IgD-negative memory B cell (primary cell): ENCODE data around the gene NOTCH1. TPM values are rescaled to one million over a fixed set of nuclear protein-coding genes. Genes with fewer than 3 reads are reported as not detected.

Experiments
- H3K27ac Mint-ChIP-seq, 3 donors: one replicate each; pipeline ENCODE4 v1.8.0; 2020 to 2022; ENCODE audit warnings: mild to moderate bottlenecking in 3 of 3, mixed read lengths in 3 of 3, moderate library complexity in 1 of 3
- H3K27me3 Mint-ChIP-seq: one replicate; pipeline ENCODE4 v1.8.0; 2021; ENCODE audit warnings: mixed read lengths
- H3K36me3 Mint-ChIP-seq: one replicate; pipeline ENCODE4 v1.8.0; 2020; ENCODE audit warnings: mild to moderate bottlenecking, mixed read lengths
- H3K4me1 Mint-ChIP-seq, 3 donors: one replicate each; pipeline ENCODE4 v1.8.0; 2020 to 2022; ENCODE audit warnings: mixed read lengths in 3 of 3, mild to moderate bottlenecking in 1 of 3
- H3K4me3 Mint-ChIP-seq, 4 donors: one replicate each; pipeline ENCODE4 v1.8.0; 2020 to 2022; ENCODE audit warnings: mild to moderate bottlenecking in 4 of 4, mixed read lengths in 4 of 4, moderate library complexity in 3 of 4
- H3K9me3 Mint-ChIP-seq, 3 donors: one replicate each; pipeline ENCODE4 v1.8.0; 2020 to 2021; ENCODE audit warnings: mixed read lengths in 3 of 3, mild to moderate bottlenecking in 1 of 3
- polyA plus RNA-seq: library from polyadenylated mRNA; unstranded; fragments of 300-500 nt; fragmentation: Illumina TruSeq; gene quantifications from one replicate; pipeline ENCODE4 v1.2.3, GENCODE V29; 2021

Gene NOTCH1
- polyA plus RNA-seq, 1 donor from 2014 or later: 3.5 TPM

DNA sequence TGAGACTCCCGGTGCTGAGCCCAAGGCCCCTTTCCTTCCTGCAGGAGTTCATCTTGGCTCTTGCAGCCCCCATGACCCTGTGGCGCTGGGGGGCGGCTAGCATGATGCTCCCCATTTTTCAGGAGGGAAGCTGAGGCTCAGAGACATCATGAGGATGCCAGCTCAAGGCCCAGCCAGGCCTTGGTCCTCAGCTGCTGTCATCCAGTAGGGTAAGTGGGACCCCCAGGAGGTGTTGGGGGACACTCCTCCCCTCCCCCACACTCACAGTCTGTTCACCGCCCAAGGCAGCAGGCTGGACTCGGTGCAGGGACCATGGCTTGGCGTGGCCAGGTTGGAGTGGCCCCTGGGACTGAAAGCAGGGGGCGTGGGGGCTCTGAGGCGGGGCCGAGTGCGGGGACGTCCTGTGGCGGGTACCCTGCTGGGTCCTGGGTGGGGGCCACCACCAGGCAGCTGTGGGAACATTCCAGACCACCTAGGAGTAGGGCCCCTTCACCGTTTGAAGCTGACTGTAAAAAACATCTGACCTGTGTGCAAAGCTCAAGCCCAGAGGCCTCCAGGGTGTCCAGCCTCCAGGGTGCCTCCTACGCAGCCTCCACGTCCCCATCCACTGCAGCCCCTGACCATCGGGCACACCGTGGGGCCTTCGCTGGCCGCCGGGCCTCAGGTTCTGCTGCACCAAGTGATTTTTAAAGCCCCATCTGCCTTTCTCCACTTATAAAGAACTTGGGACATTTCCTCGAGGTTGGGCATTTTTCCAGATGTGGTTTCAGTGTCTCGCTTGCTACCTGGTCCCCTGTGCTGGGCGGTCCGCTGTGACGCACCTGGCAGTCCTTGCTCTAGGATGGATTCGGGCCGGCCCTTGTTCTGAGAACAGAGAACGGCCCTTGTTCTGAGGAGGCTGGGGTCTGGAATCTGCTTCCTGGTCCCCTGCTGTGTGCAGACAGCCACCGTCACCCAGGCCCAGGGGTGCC is 3.4 kb upstream of the NOTCH1 start:
- Mint-ChIP-seq H3K27ac (peak overlapping the region in 1 of 3 donors; percentile 39), H3K4me3 (peak overlapping the region in 1 of 4 donors; percentile 35), H3K27me3 (no peaks in the 10 kb centered on the region), H3K36me3 (no peaks in the 10 kb centered on the region), H3K9me3 (no peaks in the 10 kb centered on the region), H3K4me1 (peaks cover 7 to 12% (median 9%) of the 10 kb centered on the region in 3 donors)

- peaks cover 7 to 16% (median 15%) of the 10 kb centered on the region in 3 donors for H3K4me1 Mint-ChIP-seq
These were observed 1.8 kb upstream of the NOTCH1 start for GRCh38 chr9:136547508-136548215.

DNA sequence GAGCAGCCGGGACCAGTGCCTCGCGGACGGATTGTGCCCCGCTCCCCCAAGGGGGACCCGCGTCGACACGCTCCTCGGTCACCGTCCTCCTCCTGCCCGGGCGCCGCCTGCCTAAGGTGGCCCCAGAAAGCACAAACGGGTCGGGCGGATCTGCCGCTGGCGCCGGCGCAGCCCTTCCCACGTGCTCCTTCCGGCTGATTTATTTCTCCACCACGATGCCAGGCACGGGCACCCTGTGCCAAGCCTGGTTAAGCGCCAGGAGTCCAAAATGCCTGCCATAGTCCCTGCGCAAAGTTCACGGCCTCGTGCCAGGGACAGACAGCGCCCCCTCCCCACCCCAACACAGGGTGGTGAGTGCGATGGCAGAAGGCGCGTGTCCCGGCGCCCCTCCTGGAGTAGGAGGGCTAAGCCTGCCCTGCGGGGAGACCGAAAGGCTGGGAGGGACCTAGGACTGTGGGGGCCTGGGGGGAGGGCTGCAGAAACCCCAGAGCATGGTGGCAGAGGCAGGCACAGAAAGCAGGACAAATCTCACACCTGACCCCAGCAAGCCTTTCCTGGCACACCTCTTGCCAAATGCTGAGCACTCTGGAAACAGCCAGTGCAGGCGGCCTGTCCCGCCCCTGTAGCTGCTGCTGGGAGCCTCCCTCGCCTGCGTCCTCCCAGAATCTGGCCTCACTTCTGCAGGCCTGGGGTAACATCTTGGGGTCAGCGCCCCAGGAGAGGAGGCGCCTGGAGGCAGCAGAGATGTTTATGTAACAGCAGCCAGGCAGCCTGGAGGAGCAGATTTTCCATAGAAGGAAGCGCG is 1.1 kb upstream of the NOTCH1 start:
- H3K36me3 Mint-ChIP-seq: no peaks in the 10 kb centered on the region
- H3K27me3 Mint-ChIP-seq: no peaks in the 10 kb centered on the region
- H3K4me1 Mint-ChIP-seq: peaks cover under 1 to 10% (median 9%) of the 10 kb centered on the region in 3 donors
- H3K4me3 Mint-ChIP-seq: peak overlapping the region; percentile 82 to 97 (median 89)
- H3K9me3 Mint-ChIP-seq: no peaks in the 10 kb centered on the region
- H3K27ac Mint-ChIP-seq: peak overlapping the region in 2 of 3 donors; percentile 67 to 94

More at GRCh38 chr9:136547508-136548215, 1.8 kb upstream of the NOTCH1 start:
- Mint-ChIP-seq H3K4me3 (peak overlapping the region in 2 of 4 donors; percentile 12 to 97), H3K9me3 (no peaks in the 10 kb centered on the region), H3K27me3 (no peaks in the 10 kb centered on the region), H3K27ac (peak overlapping the region in 1 of 3 donors; percentile 94), H3K36me3 (no peaks in the 10 kb centered on the region)

DNA sequence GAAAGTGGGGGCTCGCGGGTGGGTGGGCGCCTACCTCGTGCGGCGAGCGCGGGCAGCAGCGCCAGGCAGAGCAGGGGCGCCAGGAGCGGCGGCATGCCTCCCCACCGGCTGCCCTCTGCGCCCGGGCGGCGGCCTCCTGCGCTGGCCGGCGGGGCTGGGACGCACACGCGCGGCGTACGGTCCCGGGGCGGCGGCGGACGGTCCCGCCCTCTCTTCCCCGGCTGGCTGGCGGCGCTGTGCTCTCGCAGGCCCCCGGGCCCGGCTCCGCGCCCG is 220 bp downstream of the NOTCH1 start:
- peaks cover 3 to 13% (median 10%) of the 10 kb centered on the region in 3 donors for H3K4me1 Mint-ChIP-seq
- H3K4me3 Mint-ChIP-seq: peak overlapping the region in 1 of 4 donors; percentile 85
- H3K27me3 Mint-ChIP-seq: no peaks in the 10 kb centered on the region
- no peaks in the 10 kb centered on the region for H3K36me3 Mint-ChIP-seq
- H3K9me3 Mint-ChIP-seq: no peaks in the 10 kb centered on the region
- no peak overlapping the region for H3K27ac Mint-ChIP-seq

GRCh38 chr9:136544964-136545691 is 720 bp downstream of the NOTCH1 start:
- Mint-ChIP-seq H3K4me1 (peaks cover 7 to 16% (median 13%) of the 10 kb centered on the region in 3 donors), H3K27me3 (no peaks in the 10 kb centered on the region), H3K4me3 (peak overlapping the region; percentile 84 to 94 (median 92)), H3K27ac (peak overlapping the region; percentile 7 to 84 (median 59)), H3K36me3 (no peaks in the 10 kb centered on the region), H3K9me3 (no peaks in the 10 kb centered on the region)

DNA sequence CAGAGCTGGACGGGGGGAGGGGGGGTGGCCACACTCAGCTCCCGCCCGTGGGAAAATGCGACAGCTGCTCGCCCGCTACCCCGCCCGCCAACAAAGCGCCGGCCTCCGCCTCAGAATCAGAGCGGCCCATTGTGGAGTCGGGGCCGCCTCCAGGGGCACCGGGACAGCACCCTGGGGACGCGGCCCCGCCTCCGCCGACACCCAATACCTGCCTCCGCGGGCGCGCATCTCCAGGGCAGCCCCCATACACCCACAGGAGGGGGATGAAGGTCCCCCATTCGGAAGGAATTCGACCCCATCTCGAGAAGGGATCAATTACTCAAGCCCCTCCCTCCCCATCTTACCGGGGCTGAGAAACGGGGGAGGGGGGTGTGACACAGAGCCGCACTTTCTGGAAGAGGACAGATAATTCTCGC is 1.3 kb downstream of the NOTCH1 start:
- Mint-ChIP-seq H3K36me3 (no peaks in the 10 kb centered on the region), H3K4me1 (peaks cover 12 to 22% (median 19%) of the 10 kb centered on the region in 3 donors), H3K4me3 (peak overlapping the region; percentile 84 to 94 (median 92)), H3K27me3 (no peaks in the 10 kb centered on the region), H3K9me3 (no peaks in the 10 kb centered on the region), H3K27ac (peak overlapping the region; percentile 7 to 84 (median 59))

GRCh38 chr9:136543830-136544547 is 1.9 kb downstream of the NOTCH1 start:
- Mint-ChIP-seq H3K4me3 (peak overlapping the region; percentile 84 to 94 (median 92)), H3K36me3 (no peaks in the 10 kb centered on the region), H3K27me3 (no peaks in the 10 kb centered on the region), H3K27ac (peak overlapping the region in 1 of 3 donors; percentile 84), H3K4me1 (peaks cover 18 to 27% (median 25%) of the 10 kb centered on the region in 3 donors), H3K9me3 (no peaks in the 10 kb centered on the region)

DNA sequence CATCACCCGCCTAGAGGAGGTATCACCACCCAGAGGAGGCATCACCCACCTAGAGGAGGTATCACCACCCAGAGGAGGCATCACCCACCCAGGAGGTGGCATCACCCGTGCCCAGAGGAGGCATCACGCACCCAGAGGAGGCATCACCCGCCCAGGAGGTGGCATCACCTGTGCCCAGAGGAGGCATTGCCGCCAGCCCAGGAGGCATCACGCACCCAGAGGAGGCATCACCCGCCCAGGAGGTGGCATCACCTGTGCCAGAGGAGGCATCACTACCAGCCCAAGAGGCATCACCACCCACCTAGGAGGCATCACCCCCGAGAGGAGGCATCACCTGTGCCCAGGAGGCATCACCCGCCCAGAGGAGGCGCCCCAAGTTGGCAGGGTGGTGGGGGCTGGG is 2.6 kb downstream of the NOTCH1 start:
- no peaks in the 10 kb centered on the region for H3K9me3 Mint-ChIP-seq
- H3K4me1 Mint-ChIP-seq: peaks cover 25 to 31% (median 30%) of the 10 kb centered on the region in 3 donors
- H3K27ac Mint-ChIP-seq: peak overlapping the region in 2 of 3 donors; percentile 43 to 76

GRCh38 chr9:136542241-136543040 is 3.4 kb downstream of the NOTCH1 start:
- no peaks in the 10 kb centered on the region for H3K27me3 Mint-ChIP-seq
- H3K36me3 Mint-ChIP-seq: no peaks in the 10 kb centered on the region
- no peaks in the 10 kb centered on the region for H3K9me3 Mint-ChIP-seq
- H3K4me1 Mint-ChIP-seq: peaks cover 25 to 35% (median 31%) of the 10 kb centered on the region in 3 donors
- peak overlapping the region in 1 of 3 donors; percentile 76 for H3K27ac Mint-ChIP-seq
- H3K4me3 Mint-ChIP-seq: peak overlapping the region in 3 of 4 donors; percentile 12 to 91 (median 39)

More for the DNA sequence above, 2.6 kb downstream of the NOTCH1 start:
- Mint-ChIP-seq H3K36me3 (no peaks in the 10 kb centered on the region), H3K4me3 (peak overlapping the region; percentile 74 to 91 (median 77)), H3K27me3 (no peaks in the 10 kb centered on the region)

DNA sequence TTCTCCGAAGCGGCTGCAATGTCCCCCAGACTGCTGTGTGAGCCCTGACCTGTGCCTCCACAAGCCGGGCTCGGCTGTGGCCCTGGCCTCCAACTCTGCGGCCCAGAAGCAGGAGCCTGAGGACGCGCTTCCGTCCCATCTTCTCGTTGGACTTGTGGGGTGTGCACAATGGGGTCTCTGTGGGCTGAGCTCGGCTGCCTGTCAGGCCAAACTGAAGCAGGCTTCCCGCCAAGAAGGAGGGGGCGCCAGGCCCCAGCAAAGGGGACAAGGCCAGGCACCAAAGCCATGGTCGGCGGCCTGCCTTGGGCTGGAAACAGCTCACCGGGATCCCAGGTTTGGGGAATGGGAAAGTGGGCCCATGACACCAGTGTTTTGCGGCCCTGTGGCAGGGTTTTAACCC is 4.1 kb downstream of the NOTCH1 start:
- Mint-ChIP-seq H3K36me3 (no peaks in the 10 kb centered on the region), H3K27ac (peak overlapping the region in 1 of 3 donors; percentile 96), H3K4me3 (peak overlapping the region in 2 of 4 donors; percentile 39 to 84), H3K27me3 (no peaks in the 10 kb centered on the region), H3K9me3 (no peaks in the 10 kb centered on the region), H3K4me1 (peaks cover 25 to 38% (median 36%) of the 10 kb centered on the region in 3 donors)

DNA sequence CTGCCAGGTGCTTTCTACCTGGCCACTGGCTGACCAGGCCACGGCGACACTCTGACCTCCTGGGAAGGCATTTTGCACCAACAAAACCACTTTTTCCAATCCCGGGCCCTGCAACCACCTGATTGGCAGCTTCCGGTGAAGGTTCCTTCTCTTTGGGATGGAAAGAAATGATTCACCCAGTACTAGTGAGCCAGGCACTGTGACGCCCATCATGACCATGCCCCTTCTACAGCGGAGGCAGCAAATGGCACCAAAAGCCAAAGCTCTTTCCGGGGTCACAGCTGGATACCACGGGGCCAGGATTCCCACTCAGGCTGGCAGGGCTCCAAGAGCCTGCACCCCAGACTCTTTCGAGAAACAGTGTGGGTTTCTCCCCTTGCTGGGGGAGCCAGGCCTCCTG is 4.7 kb downstream of the NOTCH1 start:
- Mint-ChIP-seq H3K9me3 (no peaks in the 10 kb centered on the region), H3K4me1 (peaks cover 25 to 37% (median 36%) of the 10 kb centered on the region in 3 donors), H3K36me3 (no peaks in the 10 kb centered on the region), H3K27me3 (no peaks in the 10 kb centered on the region), H3K27ac (peak overlapping the region in 2 of 3 donors; percentile 27 to 96), H3K4me3 (peak overlapping the region in 1 of 4 donors; percentile 84)

DNA sequence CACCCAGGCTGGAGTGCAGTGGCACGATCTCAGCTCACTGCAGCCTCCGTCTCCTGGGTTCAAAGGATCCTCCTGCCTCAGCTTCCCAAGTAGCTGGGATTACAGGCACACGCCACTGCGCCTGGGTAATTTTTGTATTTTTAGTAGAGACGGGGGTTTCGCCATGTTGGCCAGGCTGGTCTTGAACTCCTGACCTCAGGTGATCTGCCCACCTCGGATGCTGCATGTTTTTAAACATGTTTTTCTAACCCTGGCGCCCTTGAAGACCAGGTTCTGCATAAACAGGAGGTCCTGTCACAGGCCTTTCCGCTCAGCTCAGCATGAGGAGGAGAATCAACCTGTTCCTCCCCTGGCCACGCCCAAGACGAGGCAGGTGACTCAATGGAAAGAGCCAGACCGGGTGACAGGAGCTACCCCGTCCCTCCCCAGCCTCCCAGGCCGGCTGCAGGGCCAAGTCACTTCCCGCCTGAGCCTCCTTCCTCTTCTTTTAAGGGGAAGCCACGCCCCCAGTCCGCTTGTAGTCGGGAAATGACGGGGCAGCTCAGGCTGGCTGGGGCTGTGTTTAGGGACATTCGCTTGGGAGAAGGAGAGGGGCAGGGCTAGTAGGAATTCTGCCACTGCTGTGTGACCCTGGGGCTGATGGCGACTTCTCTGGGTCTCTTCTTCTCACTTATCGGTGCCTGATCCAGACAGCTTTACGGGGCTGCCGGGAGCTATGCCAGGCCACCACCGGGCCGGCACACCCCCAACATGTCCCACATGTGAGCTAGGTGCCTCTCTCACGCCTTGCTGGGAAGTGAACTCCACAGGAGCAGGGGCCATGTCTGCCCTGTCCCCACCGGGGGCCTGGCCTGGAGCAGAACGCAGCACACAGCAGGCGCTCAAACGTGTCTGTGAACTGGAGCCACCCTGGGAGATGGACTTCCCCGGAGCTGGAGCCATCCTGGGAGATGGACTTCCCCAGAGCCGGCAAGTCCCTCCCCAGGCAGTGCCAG is 6.1 kb downstream of the NOTCH1 start:
- Mint-ChIP-seq H3K27me3 (no peaks in the 10 kb centered on the region), H3K36me3 (no peaks in the 10 kb centered on the region), H3K9me3 (no peaks in the 10 kb centered on the region), H3K27ac (peak overlapping the region; percentile 95 to 98 (median 96)), H3K4me1 (peaks cover 25 to 36% (median 36%) of the 10 kb centered on the region in 3 donors), H3K4me3 (peak overlapping the region; percentile 72 to 95 (median 86))
